Measurements from ENCODE around the gene PLXNA4. TPM values are rescaled to one million over a fixed set of nuclear protein-coding genes. Genes with fewer than 3 reads are reported as not detected.

Gene PLXNA4, protein sequence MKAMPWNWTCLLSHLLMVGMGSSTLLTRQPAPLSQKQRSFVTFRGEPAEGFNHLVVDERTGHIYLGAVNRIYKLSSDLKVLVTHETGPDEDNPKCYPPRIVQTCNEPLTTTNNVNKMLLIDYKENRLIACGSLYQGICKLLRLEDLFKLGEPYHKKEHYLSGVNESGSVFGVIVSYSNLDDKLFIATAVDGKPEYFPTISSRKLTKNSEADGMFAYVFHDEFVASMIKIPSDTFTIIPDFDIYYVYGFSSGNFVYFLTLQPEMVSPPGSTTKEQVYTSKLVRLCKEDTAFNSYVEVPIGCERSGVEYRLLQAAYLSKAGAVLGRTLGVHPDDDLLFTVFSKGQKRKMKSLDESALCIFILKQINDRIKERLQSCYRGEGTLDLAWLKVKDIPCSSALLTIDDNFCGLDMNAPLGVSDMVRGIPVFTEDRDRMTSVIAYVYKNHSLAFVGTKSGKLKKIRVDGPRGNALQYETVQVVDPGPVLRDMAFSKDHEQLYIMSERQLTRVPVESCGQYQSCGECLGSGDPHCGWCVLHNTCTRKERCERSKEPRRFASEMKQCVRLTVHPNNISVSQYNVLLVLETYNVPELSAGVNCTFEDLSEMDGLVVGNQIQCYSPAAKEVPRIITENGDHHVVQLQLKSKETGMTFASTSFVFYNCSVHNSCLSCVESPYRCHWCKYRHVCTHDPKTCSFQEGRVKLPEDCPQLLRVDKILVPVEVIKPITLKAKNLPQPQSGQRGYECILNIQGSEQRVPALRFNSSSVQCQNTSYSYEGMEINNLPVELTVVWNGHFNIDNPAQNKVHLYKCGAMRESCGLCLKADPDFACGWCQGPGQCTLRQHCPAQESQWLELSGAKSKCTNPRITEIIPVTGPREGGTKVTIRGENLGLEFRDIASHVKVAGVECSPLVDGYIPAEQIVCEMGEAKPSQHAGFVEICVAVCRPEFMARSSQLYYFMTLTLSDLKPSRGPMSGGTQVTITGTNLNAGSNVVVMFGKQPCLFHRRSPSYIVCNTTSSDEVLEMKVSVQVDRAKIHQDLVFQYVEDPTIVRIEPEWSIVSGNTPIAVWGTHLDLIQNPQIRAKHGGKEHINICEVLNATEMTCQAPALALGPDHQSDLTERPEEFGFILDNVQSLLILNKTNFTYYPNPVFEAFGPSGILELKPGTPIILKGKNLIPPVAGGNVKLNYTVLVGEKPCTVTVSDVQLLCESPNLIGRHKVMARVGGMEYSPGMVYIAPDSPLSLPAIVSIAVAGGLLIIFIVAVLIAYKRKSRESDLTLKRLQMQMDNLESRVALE (N-terminal part only)
- 0.28 and 1.6 TPM in 2 replicates for total RNA-seq

GRCh38 chr7:132575982-132576720 is at the start of gene PLXNA4:
TSS of gene PLXNA4 (minus strand) at chr7:132576470. CDS start at chr7:132508693, 67,777 bp downstream.

All from smooth muscle cell of bladder (primary cell).